Activated CD8-positive, alpha-beta memory T cell treated with anti-CD3 and anti-CD28 coated beads, Interleukin-2, amount 50 U/mL, for 4 hours (primary cell): ENCODE data around the gene LDHB.
"Not testable (repeated sequence)": the region's sequence is repeated elsewhere in the genome, so short reads cannot be mapped to it uniquely, and the experiment has no call there.

ENCODE experiments used
- DNase-seq: peaks from one replicate; pipeline ENCODE4 v3.0.0-alpha.2; 2020

LDHB gene

DNA sequence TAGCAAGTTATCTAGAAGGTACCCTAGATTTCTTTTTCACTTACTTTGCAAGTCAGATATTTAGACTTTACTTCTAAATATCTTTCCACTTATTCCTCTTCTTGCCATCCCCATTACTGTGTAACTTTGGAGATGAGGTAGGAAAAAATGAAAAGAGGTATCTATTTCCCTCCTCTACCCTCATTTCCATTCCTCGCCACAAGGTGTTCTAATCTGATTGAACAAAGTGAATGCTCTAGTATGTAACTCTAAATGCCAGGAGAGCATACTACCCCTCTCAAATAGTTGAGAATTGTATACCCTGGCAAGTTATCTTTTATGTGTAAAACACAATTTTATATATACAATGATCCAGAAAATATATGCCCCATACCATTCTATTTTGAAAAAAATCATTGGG lies 1.7 kb upstream of the LDHB start:
- no peak for DNase-seq

DNA sequence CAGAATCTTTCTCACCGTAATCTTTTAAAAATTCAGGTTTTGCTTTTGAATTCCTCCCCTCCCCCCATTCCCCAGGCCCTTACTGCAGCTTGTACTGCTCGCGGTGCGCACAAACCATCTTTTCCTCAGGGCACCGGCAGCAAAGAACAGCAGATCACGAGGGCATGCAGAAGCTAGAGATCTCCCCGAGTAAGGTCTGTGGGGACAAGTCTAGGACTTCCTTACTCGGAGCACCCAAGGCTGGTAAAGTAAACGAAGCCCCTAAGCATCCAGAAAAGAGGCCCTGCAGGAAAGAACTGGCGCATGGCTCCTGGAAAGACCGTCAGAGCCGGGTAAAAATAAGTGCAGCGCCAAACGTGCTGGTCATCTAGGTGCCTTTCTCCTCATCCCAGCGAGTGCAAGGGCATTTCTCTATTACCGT lies 727 bp downstream of the LDHB start:
- peak; percentile 42 for DNase-seq

DNA sequence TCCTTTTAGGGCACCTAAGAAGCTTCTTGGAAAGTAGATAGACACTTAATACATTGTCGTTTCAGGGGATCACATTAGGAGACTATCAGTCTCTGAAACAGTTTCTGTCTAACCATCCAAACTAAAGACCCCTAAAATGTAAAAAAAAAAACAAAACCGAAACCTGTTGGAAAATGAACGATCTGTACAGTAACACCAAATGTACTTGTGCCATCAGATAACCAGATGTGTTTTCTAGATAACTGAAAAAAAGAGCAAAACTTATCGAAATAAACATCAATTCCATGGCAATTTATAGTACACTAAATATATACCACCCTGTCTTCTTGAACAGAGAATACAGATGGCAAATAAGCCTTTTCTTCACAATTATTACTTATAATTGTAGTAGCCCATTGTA lies 2.1 kb downstream of the LDHB start:
- DNase-seq = no peak

DNA sequence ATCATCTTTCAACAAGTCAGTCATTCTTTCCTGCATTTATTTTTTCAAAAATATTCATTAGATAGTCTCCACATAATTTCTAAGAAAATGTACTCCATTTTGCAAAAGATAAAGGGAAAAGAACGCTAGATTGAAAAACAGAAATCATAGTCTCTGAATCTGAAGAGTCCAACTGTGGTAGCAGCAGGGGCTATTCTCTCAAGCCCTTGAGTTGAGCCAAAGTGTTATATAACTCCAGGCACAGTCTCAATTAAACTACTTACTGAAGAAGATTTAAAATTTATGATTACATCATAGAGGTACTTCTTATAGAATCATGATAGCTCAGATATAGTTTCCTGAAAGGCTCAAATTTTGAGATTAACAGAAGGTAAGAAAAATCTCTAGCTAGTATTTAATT lies 5.8 kb downstream of the LDHB start:
- no peak for DNase-seq

DNA sequence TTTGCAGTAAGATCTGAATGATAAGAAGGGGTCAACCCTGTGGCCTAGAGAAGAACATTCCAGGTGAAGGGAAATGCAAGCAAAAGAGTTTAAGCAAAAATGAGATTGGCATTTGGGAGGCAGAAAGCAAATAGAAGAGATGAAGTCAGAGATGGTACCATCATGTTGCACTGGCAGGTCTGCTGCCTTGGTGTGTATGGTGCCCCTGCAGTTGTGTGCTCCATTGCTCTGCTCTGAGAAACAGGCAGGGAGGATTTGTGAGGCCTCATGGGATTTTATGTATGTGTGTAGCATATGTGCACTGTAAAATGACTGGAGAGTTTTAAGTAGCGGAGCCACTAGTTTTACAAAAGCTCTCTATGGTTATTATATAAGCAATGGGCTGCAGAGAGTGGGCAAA lies 6.6 kb downstream of the LDHB start:
- DNase-seq = no peak

DNA sequence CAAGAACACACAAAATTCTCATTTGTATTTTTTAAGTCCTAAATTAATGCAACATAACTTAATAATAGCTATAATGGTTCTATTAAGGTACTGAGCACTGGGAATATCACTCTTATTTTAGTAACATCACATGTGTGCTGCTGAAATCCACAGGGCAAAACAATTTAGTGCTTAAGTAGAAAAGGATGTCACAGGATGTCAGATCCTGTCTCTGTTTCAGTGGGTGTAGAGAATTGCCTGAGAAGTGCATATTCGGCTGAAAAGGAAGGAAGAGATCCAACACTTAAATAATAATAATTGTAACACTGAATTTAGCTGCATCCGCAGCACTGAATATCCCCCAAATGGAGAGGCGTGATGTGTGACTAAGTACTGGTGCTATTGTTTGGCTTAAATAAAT lies 8.6 kb downstream of the LDHB start:
- DNase-seq = no peak

DNA sequence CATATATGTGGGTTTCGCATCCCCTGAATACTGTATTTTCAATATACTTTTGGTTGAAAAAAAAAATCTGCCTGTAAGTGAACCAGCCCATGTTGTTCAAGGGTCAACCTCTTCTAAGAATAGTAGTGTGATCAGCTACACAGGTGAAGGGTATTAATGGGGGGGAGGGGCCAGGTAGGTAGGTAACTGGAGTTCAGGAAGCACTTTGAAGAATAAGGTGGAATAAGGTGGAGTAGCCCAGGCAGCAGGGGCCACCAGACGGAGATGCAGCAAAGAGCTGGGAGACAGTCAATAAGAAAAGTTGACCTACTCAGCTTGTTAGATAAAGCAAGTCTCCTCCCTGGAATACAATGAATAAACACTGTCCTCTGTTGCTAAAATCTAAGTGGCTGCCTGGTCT lies 9.3 kb downstream of the LDHB start:
- DNase-seq = no peak

DNA sequence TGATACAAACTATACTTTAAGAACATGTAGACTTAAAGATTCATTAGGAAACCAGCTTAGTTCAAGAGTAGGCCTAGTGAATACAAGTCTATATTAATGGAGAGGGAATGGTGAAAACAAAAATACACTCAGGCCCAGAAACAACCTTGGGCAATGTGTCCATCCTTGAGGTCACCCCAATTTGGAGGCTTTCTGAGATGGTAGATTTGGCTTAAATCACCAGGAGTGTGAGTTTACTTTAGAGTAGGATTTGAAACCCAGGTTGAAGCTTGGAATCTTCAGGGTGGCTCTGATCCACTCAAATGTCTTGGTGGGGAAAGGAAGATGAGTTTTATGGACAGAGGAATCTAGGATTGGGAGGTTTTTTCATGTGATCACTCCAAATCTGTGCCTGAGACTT lies 10.5 kb downstream of the LDHB start:
- no peak for DNase-seq

DNA sequence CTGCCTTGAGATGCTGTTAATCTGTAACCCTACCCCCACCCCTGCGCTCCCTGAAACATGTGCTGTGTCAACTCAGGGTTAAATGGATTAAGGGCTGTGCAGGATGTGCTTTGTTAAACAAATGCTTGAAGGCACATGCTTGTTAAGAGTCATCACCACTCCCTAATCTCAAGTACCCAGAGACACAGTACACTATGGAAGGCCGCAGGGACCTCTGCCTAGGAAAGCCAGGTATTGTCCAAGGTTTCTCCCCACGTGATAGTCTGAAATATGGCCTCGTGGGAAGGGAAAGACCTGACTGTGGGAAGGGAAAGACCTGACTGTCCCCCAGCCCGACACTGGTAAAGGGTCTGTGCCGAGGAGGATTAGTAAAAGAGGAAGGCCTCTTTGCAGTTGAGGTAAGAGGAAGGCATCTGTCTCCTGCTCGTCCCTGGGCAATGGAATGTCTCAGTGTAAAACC lies 12.6 kb downstream of the LDHB start:
- not testable (repeated sequence) for DNase-seq

DNA sequence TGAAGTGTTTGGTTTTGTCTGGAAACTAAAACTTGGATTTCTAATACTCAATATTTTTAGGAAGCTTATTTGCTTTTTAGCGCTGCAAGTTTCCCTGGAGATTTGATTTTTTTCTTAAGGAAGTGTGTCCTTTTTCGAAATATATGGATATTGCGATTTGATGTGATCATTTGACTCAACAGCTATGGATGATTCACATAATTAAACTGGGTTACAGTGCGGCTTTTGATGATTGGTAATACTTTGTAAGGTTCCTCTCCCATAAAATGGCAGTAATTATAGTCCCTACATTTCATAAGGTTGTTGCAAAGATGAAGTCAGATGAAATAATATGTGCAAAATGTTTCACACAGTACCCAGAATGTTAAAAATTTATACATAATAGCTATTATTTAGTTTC lies 13.1 kb downstream of the LDHB start:
- no peak for DNase-seq

DNA sequence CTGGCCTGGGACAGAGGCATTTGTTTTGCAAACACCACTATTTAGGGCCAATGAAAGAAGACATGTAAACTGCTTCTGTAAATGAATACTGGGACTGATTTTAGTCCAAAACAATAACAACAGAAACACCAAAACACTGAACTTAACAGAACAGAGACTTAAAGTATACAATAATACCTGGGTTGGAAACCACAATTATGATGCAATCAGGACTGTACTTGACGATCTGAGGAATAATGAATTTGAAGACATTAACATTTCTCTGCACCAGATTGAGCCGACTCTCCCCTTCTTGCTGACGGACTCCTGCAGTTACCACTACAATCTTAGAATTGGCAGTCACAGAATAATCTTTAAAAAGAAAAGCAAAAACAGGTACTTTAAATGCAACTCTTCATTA lies 13.9 kb downstream of the LDHB start:
- no peak for DNase-seq

DNA sequence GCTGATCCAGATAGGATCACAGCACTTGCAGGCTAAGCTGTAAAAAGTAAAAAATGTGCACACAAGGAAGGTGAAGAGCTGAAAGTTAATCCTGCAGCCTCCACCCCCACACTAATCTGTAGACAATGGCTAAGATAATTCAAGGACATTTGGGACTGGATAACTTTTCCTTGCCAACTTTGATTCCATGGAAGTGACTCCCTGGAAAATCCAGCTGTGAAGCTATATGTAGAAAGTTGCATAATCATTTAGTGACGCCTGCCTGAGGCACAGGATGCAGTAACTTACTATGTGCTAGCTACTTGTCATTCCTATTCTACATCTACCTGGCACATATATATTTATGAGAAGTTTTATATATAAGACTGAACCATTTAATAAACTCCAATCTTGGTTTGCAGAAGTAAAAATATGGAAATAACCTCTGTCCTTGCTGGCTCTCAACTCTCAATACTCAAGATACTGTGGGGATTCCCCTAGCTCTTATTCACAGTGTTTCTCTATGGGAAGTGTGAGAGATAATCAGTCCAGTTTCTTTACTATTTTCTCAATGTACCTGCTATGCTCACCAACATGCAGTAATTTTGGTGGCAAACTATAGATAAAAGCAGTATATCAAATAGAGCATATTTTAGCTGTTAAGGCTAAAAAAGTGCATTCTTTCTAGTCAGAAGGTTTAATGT lies 14.8 kb downstream of the LDHB start:
- DNase-seq = no peak

DNA sequence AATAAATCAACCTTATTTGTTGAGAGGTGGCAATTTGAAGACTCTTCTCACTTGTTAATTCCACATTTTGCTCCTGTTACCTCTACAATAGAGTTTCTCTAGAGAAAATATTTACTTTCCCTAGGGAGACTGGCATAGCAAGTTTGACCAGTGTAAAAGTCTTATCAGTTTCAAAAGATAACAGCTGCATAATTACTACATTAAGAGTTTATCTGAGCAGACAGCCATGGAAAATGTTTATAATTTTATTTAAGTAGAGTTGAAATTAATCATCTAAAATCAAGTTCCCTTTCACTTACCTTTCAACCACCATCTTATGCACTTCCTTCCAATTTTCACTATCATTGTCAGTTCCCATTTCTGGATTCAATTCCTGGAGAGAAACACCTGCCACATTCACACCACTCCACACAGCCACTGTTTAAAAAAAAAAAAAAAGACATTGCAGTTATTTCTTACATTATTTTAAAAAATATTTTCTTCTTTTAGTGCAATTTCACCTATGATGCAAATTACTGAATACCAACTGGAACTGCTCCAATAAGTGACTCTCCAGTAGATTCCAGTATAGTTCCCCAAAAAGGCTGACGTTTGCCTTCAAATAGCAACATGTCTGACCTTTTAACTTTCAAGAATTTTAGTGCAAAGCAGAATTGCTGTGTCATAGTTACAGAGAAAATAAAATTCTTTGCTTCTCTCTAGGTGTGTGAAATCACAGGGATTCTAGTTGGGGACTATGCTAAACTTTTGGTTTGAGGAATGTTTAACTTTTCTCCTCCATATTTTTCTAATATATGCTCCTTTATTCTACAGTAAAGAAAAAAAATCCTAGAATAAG lies 19.4 kb downstream of the LDHB start:
- DNase-seq = no peak

DNA sequence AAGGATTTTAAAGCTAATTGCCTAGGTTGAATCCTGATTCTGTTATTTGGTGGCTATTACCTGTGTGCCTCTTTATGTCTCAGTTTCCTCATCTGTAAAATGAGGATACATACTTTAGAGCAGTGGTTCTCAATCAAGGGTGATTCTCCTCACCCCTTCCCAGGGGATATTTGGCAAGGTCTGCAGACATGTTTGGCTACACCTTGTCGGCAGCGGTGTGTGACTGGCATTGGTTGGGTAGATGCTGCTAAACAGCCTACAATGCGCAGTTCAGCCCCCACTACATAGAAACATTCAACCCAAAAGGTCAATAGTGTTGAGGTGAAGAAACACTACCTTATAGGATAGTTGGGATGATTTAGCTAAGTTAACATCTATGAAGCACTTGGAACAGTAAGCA lies 23.4 kb downstream of the LDHB start:
- DNase-seq = no peak

DNA sequence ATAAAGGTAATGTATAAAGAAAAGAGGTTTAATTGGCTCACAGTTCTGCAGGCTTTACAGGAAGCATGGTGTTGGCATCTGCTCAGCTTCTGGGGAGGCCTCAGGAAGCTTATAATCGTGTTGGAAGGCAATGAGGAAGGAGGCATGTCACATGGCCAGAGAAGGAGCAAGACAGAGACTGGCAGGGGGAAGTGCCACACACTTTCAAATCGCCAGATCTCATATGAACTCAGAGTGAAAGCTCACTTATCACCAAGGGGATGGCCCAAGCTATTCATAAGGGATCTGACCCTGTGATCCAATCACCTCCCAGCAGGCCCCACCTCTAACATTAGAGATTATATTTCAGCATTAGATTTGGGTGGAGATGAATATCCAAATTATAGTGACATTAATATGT lies 26.3 kb downstream of the LDHB start:
- no peak for DNase-seq

DNA sequence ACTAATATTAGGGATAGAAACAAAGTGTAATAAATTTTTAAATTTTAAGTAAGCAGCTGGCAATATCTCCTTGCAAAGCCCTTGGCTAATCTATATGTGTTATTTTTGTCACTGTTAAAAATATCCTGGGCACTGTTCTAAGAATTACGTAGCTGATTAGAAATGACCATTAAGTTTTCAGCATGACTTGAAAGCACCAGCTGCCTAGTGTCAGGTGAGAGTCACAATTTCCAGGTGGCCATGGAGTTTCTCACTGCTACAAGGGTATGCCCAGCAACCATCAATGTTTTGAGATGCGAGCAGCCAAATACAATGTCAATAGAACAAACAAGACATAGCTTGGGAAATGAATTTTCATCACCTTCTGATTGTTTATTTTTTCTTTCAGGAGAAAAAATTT lies 29.7 kb downstream of the LDHB start:
- DNase-seq = no peak

DNA sequence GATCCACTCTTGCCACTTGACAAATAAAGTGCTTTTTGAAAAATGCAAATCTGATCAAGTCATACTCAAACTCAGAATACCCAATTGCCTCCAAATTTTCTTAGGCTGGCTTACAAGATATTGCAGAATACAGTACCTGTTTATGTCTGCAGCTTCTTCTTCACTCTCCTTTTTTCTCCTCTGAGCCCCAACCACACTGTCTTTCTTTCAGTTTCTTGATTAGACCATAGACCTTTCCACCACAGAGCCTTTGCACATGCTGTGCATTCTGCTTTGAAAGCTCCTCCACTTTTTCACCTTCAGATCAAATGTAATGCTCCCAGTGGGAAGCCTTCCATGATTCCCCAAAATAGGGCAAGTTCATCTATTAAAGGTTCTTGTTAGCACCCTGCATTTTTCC lies 39.1 kb downstream of the LDHB start:
- DNase-seq = no peak

DNA sequence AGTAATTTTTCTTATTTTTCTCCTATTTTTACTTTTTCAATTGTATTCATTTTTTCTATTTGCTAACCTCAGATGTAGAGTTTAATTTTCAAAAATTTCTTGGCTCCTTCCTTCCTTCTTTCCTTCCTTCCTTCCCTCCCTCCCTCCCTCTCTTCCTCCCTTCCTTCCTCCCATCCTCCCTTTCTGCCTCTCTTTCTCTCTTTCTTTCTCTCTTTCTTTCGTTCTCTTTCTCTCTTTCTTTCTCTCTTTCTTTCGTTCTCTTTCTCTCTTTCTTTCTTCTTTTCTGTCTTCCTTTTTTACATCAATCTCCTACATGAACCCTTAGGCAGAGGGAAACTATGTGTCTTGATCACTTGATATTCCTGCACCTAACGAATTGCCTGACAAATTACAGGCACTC lies 40.6 kb downstream of the LDHB start:
- no peak for DNase-seq

DNA sequence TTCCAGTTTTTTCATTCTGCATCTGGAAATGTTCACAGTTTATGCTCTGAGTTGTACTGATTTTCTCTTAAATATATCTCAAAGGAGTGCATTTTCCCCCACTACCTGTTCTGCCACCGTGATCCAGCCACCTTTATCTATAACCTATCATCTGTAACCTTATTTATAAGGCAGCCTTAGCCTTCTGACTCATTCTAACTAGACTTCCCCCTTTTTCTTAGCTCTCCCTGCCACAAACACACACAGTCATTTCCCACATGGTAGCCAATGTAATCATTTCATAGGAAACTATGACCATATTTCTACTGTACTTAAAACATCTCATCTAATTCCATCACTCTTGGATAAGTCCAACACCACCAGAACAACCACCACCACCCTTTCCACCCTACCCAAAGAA lies 42.2 kb downstream of the LDHB start:
- DNase-seq = no peak

DNA sequence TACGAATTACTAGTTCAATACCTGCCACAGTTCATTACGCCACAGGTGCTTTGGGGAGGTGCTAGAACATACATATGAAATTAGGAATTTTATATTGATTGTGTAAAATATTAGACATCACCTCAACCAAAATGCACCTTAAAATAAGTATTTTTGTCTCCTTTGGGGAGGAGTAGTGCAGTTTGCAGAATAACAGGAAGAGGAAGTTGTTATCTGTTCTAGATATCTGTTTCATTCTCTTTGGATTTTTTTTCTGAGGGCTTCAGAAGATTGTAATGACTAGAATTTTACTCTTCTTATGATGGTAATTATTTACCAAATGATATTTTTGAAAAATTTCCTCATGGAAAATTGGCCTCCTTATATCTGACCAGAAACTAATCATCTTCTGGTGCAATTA lies 43.1 kb downstream of the LDHB start:
- no peak for DNase-seq

DNA sequence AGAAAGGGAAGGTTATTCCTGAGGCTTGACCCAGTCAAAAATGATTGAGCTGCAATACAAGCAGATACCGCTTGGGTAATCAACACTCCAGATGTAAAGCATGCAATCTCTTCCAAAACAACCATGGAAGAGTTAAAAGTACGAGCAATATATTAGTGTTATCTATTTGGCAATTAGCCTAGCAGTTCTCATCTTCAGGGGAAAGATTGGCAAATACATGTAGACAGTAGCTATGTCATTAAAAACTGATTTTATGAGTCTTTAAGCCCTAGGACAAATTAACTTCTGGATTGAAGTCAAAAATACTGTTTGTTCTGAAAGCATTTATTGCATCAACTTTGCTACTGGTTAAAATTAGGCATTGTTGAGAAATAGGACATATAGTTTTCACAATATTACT lies 43.7 kb downstream of the LDHB start:
- no peak for DNase-seq

DNA sequence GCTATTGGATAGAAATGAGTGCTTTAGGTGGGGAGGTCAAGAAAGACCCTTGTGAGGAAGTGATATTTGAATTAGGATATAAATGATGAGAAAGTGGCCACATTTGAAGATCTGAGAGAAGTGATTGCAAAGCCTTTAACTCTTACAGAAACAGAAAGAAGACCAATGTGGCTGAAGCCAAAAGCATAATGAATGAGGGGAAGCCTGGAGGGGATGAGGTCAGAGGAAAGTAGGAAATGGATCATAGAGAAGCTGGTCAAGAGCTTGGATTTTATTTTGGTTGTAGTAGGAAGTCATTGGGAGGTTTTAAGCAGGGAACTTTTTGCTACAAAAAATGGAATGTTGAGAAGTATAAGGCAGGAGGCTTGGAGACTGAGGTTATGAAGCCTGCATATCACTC lies 49.4 kb downstream of the LDHB start:
- DNase-seq = no peak

DNA sequence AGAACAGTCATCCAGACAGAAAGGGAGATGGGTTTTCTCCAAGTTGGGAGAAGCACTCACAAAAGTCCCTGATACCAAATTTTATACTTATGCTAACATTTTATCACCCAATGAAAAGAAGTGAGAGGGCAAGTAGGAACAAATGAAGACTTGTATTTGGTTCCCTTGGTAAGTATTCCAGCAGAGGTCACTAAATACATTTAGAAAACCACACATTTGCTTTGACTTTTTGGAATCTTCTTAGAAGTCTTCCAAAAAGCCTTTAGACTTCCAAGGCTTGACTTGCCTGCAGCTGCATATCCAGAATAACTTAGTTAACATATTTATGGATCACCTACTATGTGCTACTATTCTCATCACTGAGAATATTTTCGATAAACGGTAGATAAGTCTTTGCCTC lies 49.9 kb downstream of the LDHB start:
- no peak for DNase-seq

DNA sequence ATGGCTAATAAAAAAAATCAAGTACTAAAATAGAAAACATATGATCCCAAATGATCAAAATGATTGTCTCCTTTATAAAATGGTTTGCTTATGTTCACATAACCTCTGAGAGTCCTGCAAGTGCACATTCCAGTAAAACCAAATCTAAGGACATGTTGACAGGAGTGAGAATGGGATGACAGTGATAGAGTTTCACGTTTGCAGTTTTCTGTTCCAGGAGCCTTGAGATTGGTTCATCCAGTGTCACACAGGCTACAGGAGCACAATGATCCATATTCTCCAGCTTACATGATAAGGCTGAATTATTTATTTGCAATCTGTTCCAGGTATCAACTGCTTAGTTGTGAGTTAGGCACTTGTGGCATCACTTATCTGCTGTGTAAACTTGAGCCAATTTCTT lies 51.5 kb downstream of the LDHB start:
- DNase-seq = no peak
